Vagina (tissue), 2 donors: ENCODE measurements around the gene TFG.

ENCODE experiments used
- CTCF ChIP-seq, 3 experiments: fragments of 450-650 bp in 2 of 3; fragments of 200-600 bp in 1 of 3; sonication (generic) in 1 of 3; IDR thresholded peaks; one replicate each; pipeline ENCODE4 v1.5.1; 2017 to 2019; ENCODE audit warnings: antibody characterized with exemption in 3 of 3, mild to moderate bottlenecking in 2 of 3, moderate library complexity in 2 of 3
- POLR2A ChIP-seq, 2 donors: fragments of 450-650 bp; IDR thresholded peaks; one replicate each; pipeline ENCODE4 v1.6.1; 2017; ENCODE audit warnings: antibody characterized with exemption in 2 of 2, mild to moderate bottlenecking in 2 of 2, moderate library complexity in 2 of 2
- POLR2AphosphoS5 ChIP-seq, 2 donors: sonication (generic); formaldehyde crosslinking; IDR thresholded peaks; one replicate each; pipeline ENCODE4 v1.9.0; 2017; ENCODE audit warnings: antibody characterized with exemption in 2 of 2, mild to moderate bottlenecking in 2 of 2, low read depth in 1 of 2; ENCODE audit not compliant: insufficient read depth in 1 of 2

- TF ChIP-seq POLR2AphosphoS5 (IDR thresholded peaks at IDR 0.05; ENCODE audit: insufficient read depth in 1 of 2, low read depth in 1 of 2), result no peak
- TF ChIP-seq CTCF (IDR thresholded peaks at IDR 0.05), result no peak
- no peak for TF ChIP-seq POLR2A (IDR thresholded peaks at IDR 0.05)
Measured at GRCh38 chr3:100702980-100703345, 6.3 kb upstream of the TFG start.
